ENCODE measurements around the gene GRIK5.

GRIK5 gene

DNA sequence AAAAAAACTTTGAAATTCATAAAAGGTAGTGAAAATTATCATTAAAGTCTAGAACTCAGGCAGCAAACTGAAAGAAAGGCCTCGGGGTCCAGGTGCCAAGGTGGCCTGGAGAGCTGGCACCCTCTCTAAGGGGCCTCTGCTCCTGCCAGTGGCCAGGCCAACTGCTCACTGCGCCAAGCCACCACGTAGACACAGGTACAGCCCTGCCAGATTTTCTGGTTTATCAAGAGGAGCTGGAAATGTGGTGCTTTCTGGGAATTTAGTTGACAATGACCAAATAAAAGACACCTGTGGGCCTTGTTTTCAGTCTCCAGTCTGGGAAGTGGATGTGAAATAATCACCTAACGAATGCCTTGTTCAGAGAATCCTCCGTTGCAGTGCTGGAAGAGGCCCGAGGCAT, 28.8 kb upstream of the GRIK5 start:
- no peak overlapping the region for H3K14ac ChIP-seq (ENCODE audit: low read length in 2 of 2)
- no peak overlapping the region for H3K4me2 ChIP-seq (ENCODE audit: low read length, poor library complexity, severe bottlenecking)
- H2BK120ac ChIP-seq (ENCODE audit: low read depth, low read length) = no peak overlapping the region
- H2AK5ac ChIP-seq (ENCODE audit: low read length, severe bottlenecking) = no peak overlapping the region
- H3K9me3 ChIP-seq (ENCODE audit: control insufficient read depth, low read length) = no peaks in the 10 kb centered on the region
- H3K23ac ChIP-seq (ENCODE audit: low read length in 2 of 2) = no peak overlapping the region
- no peak overlapping the region for H3K9ac ChIP-seq (ENCODE audit: low read length)
- H3K79me1 ChIP-seq (replicated peaks; ENCODE audit: low read length, poor library complexity, severe bottlenecking) = no peaks in the 10 kb centered on the region
- peaks cover 2% of the 10 kb centered on the region for H3K4me1 ChIP-seq (ENCODE audit: control insufficient read depth, insufficient read depth, low read depth, low read length)
- H3K27ac ChIP-seq (ENCODE audit: low read length, poor library complexity, severe bottlenecking) = no peak overlapping the region
- no peak overlapping the region for H3K18ac ChIP-seq (ENCODE audit: low read depth in 1 of 2, low read length in 2 of 2)
- no peak overlapping the region for H3K4me3 ChIP-seq (ENCODE audit: insufficient read depth in 1 of 2, low read depth in 1 of 2, low read length in 2 of 2)
- no peak overlapping the region for H2BK15ac ChIP-seq (ENCODE audit: low read depth, poor library complexity, severe bottlenecking)
- H3K4ac ChIP-seq (ENCODE audit: low read depth in 1 of 2, low read length in 2 of 2) = no peak overlapping the region
- H4K91ac ChIP-seq (ENCODE audit: low read length) = no peak overlapping the region
- peaks cover 27 to 46% of the 10 kb centered on the region in 2 experiments for H3K36me3 ChIP-seq (ENCODE audit: control insufficient read depth in 1 of 2, insufficient read depth in 2 of 2, low read depth in 1 of 2, low read length in 2 of 2)
- no peak overlapping the region for H2BK5ac ChIP-seq (ENCODE audit: low read depth, low read length, poor library complexity, severe bottlenecking)
- H2BK12ac ChIP-seq (ENCODE audit: low read length in 2 of 2) = no peak overlapping the region
- no peak overlapping the region for H4K8ac ChIP-seq (ENCODE audit: low read length)
- no peak for DNase-seq
- no peaks in the 10 kb centered on the region for H3K27me3 ChIP-seq (ENCODE audit: control insufficient read depth in 1 of 2, insufficient read depth in 1 of 2, low read length in 2 of 2)
- no peak overlapping the region for H2AFZ ChIP-seq (ENCODE audit: low read depth, low read length)
- WGBS = 87% methylated on average over 6 of the region's 6 CpGs

DNA sequence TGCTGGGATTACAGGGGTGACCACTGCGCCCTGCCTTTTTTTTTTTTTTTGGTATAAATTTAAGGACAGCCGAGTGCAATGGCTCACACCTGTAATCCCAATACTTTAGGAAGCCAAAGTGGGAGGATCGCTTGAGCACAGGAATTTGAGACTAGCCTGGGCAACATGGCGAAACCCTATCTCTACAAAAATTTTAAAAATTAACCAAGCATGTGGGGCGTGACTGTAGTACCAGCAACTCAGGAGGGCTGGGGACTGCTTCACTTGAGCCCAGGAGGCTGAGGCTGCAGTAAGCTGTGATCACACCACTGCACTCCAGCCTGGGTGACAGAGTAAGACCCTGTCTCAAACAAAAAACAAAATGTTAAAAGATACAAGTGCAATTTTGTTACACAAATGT, 27.5 kb upstream of the GRIK5 start:
- no peak overlapping the region for H2BK15ac ChIP-seq (ENCODE audit: low read depth, poor library complexity, severe bottlenecking)
- H2BK12ac ChIP-seq (ENCODE audit: low read length in 2 of 2) = no peak overlapping the region
- H3K27me3 ChIP-seq (ENCODE audit: control insufficient read depth in 1 of 2, insufficient read depth in 1 of 2, low read length in 2 of 2) = no peaks in the 10 kb centered on the region
- no peak overlapping the region for H2BK5ac ChIP-seq (ENCODE audit: low read depth, low read length, poor library complexity, severe bottlenecking)
- H3K23ac ChIP-seq (ENCODE audit: low read length in 2 of 2) = no peak overlapping the region
- no peak overlapping the region for H3K27ac ChIP-seq (ENCODE audit: low read length, poor library complexity, severe bottlenecking)
- H3K4me2 ChIP-seq (ENCODE audit: low read length, poor library complexity, severe bottlenecking) = no peak overlapping the region
- no peak overlapping the region for H4K8ac ChIP-seq (ENCODE audit: low read length)
- no peak overlapping the region for H2AFZ ChIP-seq (ENCODE audit: low read depth, low read length)
- H2BK120ac ChIP-seq (ENCODE audit: low read depth, low read length) = no peak overlapping the region
- H3K4ac ChIP-seq (ENCODE audit: low read depth in 1 of 2, low read length in 2 of 2) = no peak overlapping the region
- no peak overlapping the region for H4K91ac ChIP-seq (ENCODE audit: low read length)
- no peaks in the 10 kb centered on the region for H3K9me3 ChIP-seq (ENCODE audit: control insufficient read depth, low read length)
- H3K4me3 ChIP-seq (ENCODE audit: insufficient read depth in 1 of 2, low read depth in 1 of 2, low read length in 2 of 2) = no peak overlapping the region
- no peaks in the 10 kb centered on the region for H3K79me1 ChIP-seq (replicated peaks; ENCODE audit: low read length, poor library complexity, severe bottlenecking)
- H2AK5ac ChIP-seq (ENCODE audit: low read length, severe bottlenecking) = no peak overlapping the region
- peaks cover 29 to 55% of the 10 kb centered on the region in 2 experiments for H3K36me3 ChIP-seq (ENCODE audit: control insufficient read depth in 1 of 2, insufficient read depth in 2 of 2, low read depth in 1 of 2, low read length in 2 of 2)
- peaks cover 2% of the 10 kb centered on the region for H3K4me1 ChIP-seq (ENCODE audit: control insufficient read depth, insufficient read depth, low read depth, low read length)
- 98% methylated on average over 4 of the region's 5 CpGs for WGBS
- H3K18ac ChIP-seq (ENCODE audit: low read depth in 1 of 2, low read length in 2 of 2) = no peak overlapping the region
- no peak overlapping the region for H3K14ac ChIP-seq (ENCODE audit: low read length in 2 of 2)
- H3K9ac ChIP-seq (ENCODE audit: low read length) = no peak overlapping the region
- DNase-seq = no peak

GRCh38 chr19:42096255-42096837, 26.3 kb upstream of the GRIK5 start:
- Histone ChIP-seq H3K23ac (ENCODE audit: low read length in 2 of 2) (no peak overlapping the region), H2BK15ac (ENCODE audit: low read depth, poor library complexity, severe bottlenecking) (no peak overlapping the region), H3K27ac (ENCODE audit: low read length, poor library complexity, severe bottlenecking) (no peak overlapping the region), H2AFZ (ENCODE audit: low read depth, low read length) (no peak overlapping the region), H2BK12ac (ENCODE audit: low read length in 2 of 2) (no peak overlapping the region), H4K8ac (ENCODE audit: low read length) (no peak overlapping the region), H3K4me2 (ENCODE audit: low read length, poor library complexity, severe bottlenecking) (no peak overlapping the region), H3K79me1 (replicated peaks; ENCODE audit: low read length, poor library complexity, severe bottlenecking) (no peaks in the 10 kb centered on the region), H2BK120ac (ENCODE audit: low read depth, low read length) (no peak overlapping the region), H3K4ac (ENCODE audit: low read depth in 1 of 2, low read length in 2 of 2) (no peak overlapping the region), H2BK5ac (ENCODE audit: low read depth, low read length, poor library complexity, severe bottlenecking) (no peak overlapping the region), H3K9ac (ENCODE audit: low read length) (no peak overlapping the region), H3K4me1 (ENCODE audit: control insufficient read depth, insufficient read depth, low read depth, low read length) (peaks cover 5% of the 10 kb centered on the region), H3K4me3 (ENCODE audit: insufficient read depth in 1 of 2, low read depth in 1 of 2, low read length in 2 of 2) (no peak overlapping the region), H3K18ac (ENCODE audit: low read depth in 1 of 2, low read length in 2 of 2) (no peak overlapping the region), H4K91ac (ENCODE audit: low read length) (no peak overlapping the region), H3K27me3 (ENCODE audit: control insufficient read depth in 1 of 2, insufficient read depth in 1 of 2, low read length in 2 of 2) (no peaks in the 10 kb centered on the region), H3K36me3 (ENCODE audit: control insufficient read depth in 1 of 2, insufficient read depth in 2 of 2, low read depth in 1 of 2, low read length in 2 of 2) (peaks cover 36 to 58% of the 10 kb centered on the region in 2 experiments), H2AK5ac (ENCODE audit: low read length, severe bottlenecking) (no peak overlapping the region), H3K9me3 (ENCODE audit: control insufficient read depth, low read length) (no peaks in the 10 kb centered on the region), H3K14ac (ENCODE audit: low read length in 2 of 2) (no peak overlapping the region)
- WGBS = 84% methylated on average over 15 of the region's 15 CpGs
- no peak for DNase-seq

GRCh38 chr19:42095814-42096230, 25.8 kb upstream of the GRIK5 start:
- H3K14ac ChIP-seq (ENCODE audit: low read length in 2 of 2) = no peak overlapping the region
- H4K91ac ChIP-seq (ENCODE audit: low read length) = no peak overlapping the region
- no peak overlapping the region for H2AK5ac ChIP-seq (ENCODE audit: low read length, severe bottlenecking)
- no peak overlapping the region for H3K23ac ChIP-seq (ENCODE audit: low read length in 2 of 2)
- H2BK15ac ChIP-seq (ENCODE audit: low read depth, poor library complexity, severe bottlenecking) = no peak overlapping the region
- H3K4me1 ChIP-seq (ENCODE audit: control insufficient read depth, insufficient read depth, low read depth, low read length) = peaks cover 5% of the 10 kb centered on the region
- no peak for DNase-seq
- H3K9ac ChIP-seq (ENCODE audit: low read length) = no peak overlapping the region
- H3K9me3 ChIP-seq (ENCODE audit: control insufficient read depth, low read length) = no peaks in the 10 kb centered on the region
- no peak overlapping the region for H2BK5ac ChIP-seq (ENCODE audit: low read depth, low read length, poor library complexity, severe bottlenecking)
- no peaks in the 10 kb centered on the region for H3K79me1 ChIP-seq (replicated peaks; ENCODE audit: low read length, poor library complexity, severe bottlenecking)
- peaks cover 40 to 58% of the 10 kb centered on the region in 2 experiments for H3K36me3 ChIP-seq (ENCODE audit: control insufficient read depth in 1 of 2, insufficient read depth in 2 of 2, low read depth in 1 of 2, low read length in 2 of 2)
- no peak overlapping the region for H2BK120ac ChIP-seq (ENCODE audit: low read depth, low read length)
- H2AFZ ChIP-seq (ENCODE audit: low read depth, low read length) = no peak overlapping the region
- WGBS = 51% methylated on average over 28 of the region's 28 CpGs
- H3K18ac ChIP-seq (ENCODE audit: low read depth in 1 of 2, low read length in 2 of 2) = no peak overlapping the region
- H2BK12ac ChIP-seq (ENCODE audit: low read length in 2 of 2) = no peak overlapping the region
- H3K4me3 ChIP-seq (ENCODE audit: insufficient read depth in 1 of 2, low read depth in 1 of 2, low read length in 2 of 2) = no peak overlapping the region
- H3K27me3 ChIP-seq (ENCODE audit: control insufficient read depth in 1 of 2, insufficient read depth in 1 of 2, low read length in 2 of 2) = no peaks in the 10 kb centered on the region
- H3K4ac ChIP-seq (ENCODE audit: low read depth in 1 of 2, low read length in 2 of 2) = no peak overlapping the region
- no peak overlapping the region for H4K8ac ChIP-seq (ENCODE audit: low read length)
- H3K4me2 ChIP-seq (ENCODE audit: low read length, poor library complexity, severe bottlenecking) = no peak overlapping the region
- no peak overlapping the region for H3K27ac ChIP-seq (ENCODE audit: low read length, poor library complexity, severe bottlenecking)

Data from mesenchymal stem cell (in vitro differentiated cells and primary cell).